Measurements from ENCODE around the gene KCNJ15. TPM values are rescaled to one million over a fixed set of nuclear protein-coding genes. Genes with fewer than 3 reads are reported as not detected.
A peak's percentile ranks its signal among the peaks of the same experiment; 100 is the strongest.

Gene KCNJ15
- total RNA-seq, 3 donors from 2014 or later: 0.44 to 0.77 TPM; not detected in 1

DNA sequence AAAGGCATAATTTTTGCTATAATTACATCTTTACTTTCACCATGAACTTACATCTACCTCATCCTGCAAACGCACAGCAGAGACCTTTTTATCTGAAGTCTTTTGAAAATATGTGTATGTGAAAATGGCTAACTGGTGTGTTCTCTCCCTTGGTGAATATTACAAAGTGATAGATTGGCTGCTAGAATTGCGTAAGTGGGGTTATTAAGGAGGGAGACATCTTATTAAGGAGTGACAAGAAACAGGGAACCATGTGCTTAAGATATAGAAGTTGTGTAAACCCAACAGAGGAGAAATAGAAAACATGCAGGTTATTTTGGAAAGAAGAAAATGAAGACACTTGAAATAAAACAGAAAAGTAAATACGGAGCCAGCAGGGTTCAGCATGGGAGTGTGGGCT, 7.8 kb downstream of the KCNJ15 start:
- H3K36me3 ChIP-seq (ENCODE audit: low read depth): no peaks in the 10 kb centered on the region
- no peak overlapping the region for H3K4me3 ChIP-seq
- no peak for DNase-seq
- no peaks in the 10 kb centered on the region for H3K9me3 ChIP-seq
- intact Hi-C loops (cut with DNase I, micrococcal nuclease): no loop called here
- TF ChIP-seq, protein P1, sequence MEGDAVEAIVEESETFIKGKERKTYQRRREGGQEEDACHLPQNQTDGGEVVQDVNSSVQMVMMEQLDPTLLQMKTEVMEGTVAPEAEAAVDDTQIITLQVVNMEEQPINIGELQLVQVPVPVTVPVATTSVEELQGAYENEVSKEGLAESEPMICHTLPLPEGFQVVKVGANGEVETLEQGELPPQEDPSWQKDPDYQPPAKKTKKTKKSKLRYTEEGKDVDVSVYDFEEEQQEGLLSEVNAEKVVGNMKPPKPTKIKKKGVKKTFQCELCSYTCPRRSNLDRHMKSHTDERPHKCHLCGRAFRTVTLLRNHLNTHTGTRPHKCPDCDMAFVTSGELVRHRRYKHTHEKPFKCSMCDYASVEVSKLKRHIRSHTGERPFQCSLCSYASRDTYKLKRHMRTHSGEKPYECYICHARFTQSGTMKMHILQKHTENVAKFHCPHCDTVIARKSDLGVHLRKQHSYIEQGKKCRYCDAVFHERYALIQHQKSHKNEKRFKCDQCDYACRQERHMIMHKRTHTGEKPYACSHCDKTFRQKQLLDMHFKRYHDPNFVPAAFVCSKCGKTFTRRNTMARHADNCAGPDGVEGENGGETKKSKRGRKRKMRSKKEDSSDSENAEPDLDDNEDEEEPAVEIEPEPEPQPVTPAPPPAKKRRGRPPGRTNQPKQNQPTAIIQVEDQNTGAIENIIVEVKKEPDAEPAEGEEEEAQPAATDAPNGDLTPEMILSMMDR (IDR thresholded peaks at IDR 0.05): no peak
- peaks cover 4% of the 10 kb centered on the region for H3K4me1 ChIP-seq (ENCODE audit: low read depth)
- no peak for ATAC-seq

DNA sequence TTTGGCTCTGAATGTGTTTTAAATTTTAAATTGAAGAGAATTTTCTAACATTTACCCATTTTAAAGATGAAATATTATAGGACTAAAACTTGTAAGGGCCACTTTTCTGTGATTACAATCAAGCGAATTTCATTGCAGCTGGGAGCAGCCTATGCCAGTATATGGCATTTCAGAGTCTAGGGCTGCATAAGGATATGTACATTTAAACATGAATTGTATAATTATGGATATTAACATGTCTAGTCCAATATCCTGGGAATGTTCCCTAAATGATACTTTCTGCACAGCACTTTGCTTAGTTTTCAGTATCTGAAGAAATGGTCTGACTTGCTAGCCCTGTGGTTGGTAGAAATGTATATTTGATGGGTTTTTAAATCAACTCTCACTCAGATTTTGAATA, 8.4 kb downstream of the KCNJ15 start:
- H3K9me3 ChIP-seq: no peaks in the 10 kb centered on the region
- ATAC-seq (no peak), DNase-seq (no peak)
- H3K4me1 ChIP-seq (ENCODE audit: low read depth): peaks cover 4% of the 10 kb centered on the region
- intact Hi-C loops (cut with DNase I, micrococcal nuclease): no loop called here
- no peak overlapping the region for H3K4me3 ChIP-seq
- TF ChIP-seq, protein P1 (IDR thresholded peaks at IDR 0.05): no peak
- no peaks in the 10 kb centered on the region for H3K36me3 ChIP-seq (ENCODE audit: low read depth)

DNA sequence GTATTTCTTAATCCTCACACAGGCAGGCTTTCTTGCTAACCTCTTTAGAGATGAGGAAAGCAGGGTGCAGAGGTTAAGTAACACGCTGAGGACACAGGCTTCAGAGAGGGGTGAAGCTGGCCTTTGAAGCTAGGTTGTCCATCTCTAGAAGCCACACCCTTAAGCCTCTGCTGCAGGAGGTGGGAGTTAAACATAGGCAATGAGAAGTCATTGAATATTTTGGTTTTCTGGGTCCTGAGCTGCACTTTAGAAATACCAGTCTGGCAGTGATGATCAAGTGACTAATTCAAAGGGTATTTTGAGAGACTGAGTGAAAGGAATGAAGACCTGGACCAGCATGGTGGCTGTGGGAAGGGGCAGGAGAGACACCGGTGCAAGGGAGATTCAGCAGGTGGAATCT, 9.9 kb downstream of the KCNJ15 start:
- intact Hi-C loops (cut with DNase I, micrococcal nuclease): no loop called here

DNA sequence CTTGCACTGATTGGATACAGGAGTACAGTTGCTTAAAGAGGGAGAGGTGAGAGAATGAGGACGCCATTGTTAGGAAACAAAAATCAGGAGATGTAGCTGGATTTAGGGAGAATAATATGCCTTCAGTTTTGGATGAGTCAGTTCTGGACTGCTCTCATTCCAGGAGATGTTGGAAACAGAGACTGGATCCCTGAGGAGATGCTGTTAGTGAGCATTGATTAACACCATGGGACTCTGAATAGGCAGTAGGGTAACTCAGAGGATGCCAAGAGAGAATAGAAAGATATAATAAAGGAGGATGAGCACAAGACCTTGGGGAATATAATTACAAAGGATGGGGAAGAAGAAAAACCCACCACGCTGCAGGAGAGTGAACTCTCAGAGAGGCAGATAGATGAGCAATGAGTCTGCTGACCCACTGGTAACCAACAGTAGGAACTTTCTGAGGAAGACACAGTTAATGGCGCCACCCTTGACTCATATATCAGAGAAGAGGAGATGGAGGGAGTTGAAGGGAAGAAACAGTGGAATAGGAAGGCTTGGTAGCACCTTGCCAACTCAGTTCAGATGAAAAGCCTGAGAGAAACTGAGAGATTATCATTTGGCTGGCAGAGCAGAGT, 10.5 kb downstream of the KCNJ15 start:
- ATAC-seq (no peak), DNase-seq (no peak)
- TF ChIP-seq, protein P1 (IDR thresholded peaks at IDR 0.05): no peak
- Histone ChIP-seq H3K36me3 (ENCODE audit: low read depth) (no peaks in the 10 kb centered on the region), H3K9me3 (no peaks in the 10 kb centered on the region), H3K4me3 (no peak overlapping the region), H3K4me1 (ENCODE audit: low read depth) (peaks cover 4% of the 10 kb centered on the region)
- intact Hi-C loops (cut with DNase I, micrococcal nuclease): no loop called here

More for the DNA sequence above, 9.9 kb downstream of the KCNJ15 start:
- Histone ChIP-seq H3K4me1 (ENCODE audit: low read depth) (peaks cover 4% of the 10 kb centered on the region), H3K36me3 (ENCODE audit: low read depth) (no peaks in the 10 kb centered on the region), H3K4me3 (no peak overlapping the region), H3K9me3 (no peaks in the 10 kb centered on the region)
- TF ChIP-seq, protein P1 (IDR thresholded peaks at IDR 0.05): no peak
- no peak for DNase-seq
- no peak for ATAC-seq

DNA sequence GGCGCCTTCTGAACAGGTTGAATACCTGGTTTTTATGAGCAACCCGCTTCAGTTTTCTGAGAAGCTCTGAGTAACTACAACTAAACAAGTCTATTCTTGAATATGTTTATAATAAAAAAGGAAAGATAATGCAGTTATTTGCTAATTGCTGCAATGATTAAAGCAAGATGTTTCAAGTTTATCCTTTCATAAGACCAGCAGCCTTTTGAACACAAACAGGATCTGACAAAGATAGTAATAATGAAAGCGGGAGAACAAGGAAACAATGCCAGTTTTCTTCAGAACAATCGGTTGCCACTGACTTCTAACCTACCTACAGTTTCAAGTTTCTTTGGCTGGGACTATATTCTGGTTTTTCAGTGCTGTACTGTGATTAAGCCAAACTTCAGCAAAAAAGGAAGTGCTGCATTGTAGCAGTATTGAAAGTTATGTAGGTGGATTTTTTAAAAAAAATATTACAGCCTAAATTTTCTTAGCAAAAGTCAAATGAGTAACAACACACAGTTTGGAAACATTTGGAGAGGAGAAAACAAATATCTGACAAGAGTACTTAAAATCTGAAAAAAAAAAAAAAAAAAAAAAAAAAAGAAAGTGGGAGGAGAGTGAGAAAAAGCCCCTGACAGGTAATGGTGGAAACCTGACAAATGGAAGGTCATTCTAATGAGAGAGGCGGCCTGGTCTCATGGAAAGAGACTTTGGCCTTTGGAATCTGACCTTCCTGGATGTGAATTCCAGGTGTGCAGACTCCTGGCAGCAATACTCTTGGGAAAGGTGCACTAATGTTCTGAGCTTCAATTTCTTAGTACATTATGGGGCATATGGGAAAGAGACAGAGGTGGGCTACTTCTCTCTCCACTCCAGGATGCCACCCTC, 11.4 kb downstream of the KCNJ15 start:
- ATAC-seq: peak; percentile 86

More for the DNA sequence above, 11.4 kb downstream of the KCNJ15 start:
- no peaks in the 10 kb centered on the region for H3K9me3 ChIP-seq
- no peaks in the 10 kb centered on the region for H3K36me3 ChIP-seq (ENCODE audit: low read depth)
- H3K4me1 ChIP-seq (ENCODE audit: low read depth): peaks cover 4% of the 10 kb centered on the region
- H3K4me3 ChIP-seq: no peak overlapping the region
- DNase-seq: peak in 1 of 3 donors; percentile 73
- TF ChIP-seq, protein P1 (IDR thresholded peaks at IDR 0.05): no peak
- intact Hi-C loops (cut with DNase I, micrococcal nuclease): no loop called here
